Measurements from ENCODE around the gene GABPA.
"Not testable (repeated sequence)": the region's sequence is repeated elsewhere in the genome, so short reads cannot be mapped to it uniquely, and the experiment has no call there.

Gene GABPA

DNA sequence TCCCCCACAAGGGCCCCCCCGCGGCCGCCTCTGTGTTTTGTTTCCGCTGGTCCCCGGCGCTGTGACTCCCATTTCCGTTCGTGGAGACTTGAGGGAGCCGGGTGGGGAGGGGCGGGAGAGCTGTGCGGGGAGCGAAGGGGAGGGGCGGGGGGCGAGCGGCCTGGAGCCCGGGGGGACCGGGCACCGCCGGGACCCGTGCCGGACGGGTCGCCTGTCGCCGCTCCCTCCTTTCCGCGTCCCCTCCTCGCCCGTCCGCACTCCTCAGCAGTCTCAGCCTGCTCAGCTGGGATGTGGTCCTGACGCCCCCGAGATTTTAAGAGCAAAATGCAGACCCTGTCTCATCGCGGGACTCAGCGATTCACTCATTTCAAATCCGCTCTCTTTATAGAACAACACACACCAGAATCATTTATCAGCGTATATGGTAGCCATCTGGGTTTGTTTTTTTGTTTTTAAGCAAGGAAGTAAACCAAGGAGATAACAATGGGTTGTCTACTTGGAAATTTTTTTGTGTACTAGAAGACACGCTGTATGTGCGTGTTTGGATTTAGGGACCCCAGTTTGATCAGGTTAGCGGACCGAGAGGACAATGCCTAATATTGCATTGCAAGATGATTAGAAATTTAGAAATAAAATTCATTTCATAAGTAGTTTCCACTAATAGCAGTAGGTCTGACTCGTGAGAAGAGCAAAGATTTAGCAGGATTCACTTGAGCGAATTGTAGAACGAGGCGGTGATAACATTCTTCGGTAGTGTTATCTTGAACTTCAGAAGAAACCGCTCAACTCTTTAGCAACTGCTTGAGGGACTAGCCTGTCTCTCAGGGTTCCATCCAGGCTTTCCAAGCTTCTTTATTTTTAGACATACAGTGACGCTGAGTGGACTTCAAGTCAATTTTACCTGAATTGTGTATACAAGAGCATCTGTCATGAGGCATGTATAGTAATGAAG is 1.1 kb downstream of the GABPA start:
- peak in 3 of 4 experiments; percentile 47 to 75 (median 66) for DNase-seq (ENCODE audit: low read depth in 4 of 4, low spot score in 1 of 4)

GRCh38 chr21:25737421-25737820 is 2.6 kb downstream of the GABPA start:
- no peak for DNase-seq (ENCODE audit: low read depth in 4 of 4, low spot score in 1 of 4)

DNA sequence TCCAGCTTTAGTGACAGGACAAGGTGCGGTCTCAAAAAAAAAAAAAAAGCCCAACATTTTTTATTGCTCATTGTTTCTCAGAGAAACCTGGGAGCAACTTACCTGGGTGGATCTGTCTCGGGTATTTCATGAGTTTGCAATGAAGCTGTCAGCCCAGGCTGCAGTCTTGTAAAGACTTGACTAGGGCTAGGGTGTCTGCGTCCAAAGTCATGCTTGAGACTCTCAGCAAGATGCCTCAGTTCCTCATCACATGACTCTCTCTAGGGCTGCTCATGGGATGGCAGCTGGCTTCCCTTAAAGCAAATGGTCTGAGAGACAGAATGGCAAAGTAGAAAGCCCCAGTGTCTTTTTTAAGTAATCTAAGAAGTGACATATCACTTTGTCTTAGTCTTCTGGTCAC is 8.1 kb downstream of the GABPA start:
- DNase-seq (ENCODE audit: low read depth in 4 of 4, low spot score in 1 of 4) = no peak

DNA sequence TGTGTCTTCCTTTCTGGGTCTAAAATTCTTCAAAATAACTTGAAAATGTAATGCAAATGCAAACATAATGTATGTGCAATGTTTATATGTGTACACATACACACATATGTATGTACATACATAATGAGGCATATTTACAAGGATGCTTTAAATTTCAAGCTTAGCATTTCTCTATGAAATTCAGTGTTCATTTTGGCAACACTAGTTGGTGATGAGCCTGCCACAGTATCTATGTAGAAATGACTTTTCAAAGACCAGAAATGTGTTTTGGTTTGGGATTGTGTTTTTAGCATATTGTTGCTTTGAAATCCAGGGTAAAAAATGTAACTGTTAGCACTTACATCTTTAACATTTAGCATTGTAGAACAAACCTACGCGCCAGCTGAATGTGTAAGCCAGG is 10.1 kb downstream of the GABPA start:
- no peak for DNase-seq (ENCODE audit: low read depth in 4 of 4, low spot score in 1 of 4)

DNA sequence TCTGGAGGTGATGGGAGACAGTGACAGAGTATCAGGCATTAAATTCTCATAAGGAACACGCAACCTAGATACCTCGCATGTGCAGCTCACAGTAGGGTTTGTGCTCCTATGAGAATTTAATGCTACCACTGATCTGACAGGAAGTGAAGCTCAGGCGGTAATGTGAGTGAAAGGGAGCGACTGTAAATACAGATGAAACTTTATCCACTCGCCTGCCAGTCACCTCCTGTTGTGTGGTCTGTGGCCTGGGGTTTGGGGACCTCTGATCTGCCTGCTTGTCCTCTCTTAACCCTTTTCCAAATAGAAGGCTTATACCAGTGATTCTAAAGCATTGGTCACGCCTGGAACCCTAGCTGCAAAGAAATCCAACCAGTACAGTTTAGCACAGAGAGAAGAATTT is 15.3 kb downstream of the GABPA start:
- no peak for DNase-seq (ENCODE audit: low read depth in 4 of 4, low spot score in 1 of 4)

DNA sequence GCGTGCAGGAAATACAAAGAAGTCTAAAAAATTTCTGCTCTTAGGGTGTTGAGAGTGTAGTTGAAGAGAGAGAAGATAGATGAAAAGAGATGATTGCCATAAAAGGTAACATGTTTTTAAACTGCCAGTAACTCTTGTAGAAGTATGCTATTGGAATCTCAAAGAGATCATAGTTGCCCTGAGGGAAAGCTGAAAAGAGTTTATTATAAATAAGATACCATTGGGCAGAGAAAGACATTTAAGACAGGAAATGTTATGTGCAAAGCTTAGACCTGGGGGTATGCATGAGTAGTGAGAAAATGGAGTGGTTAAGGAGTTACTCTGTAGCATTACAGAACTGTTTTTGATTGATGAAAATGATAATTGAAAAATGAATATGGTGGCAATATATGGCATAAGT is 17.6 kb downstream of the GABPA start:
- DNase-seq (ENCODE audit: low read depth in 4 of 4, low spot score in 1 of 4) = no peak

- DNase-seq (ENCODE audit: low read depth in 4 of 4, low spot score in 1 of 4) = no peak
These were observed 21.6 kb downstream of the GABPA start for GRCh38 chr21:25756190-25756932.

DNA sequence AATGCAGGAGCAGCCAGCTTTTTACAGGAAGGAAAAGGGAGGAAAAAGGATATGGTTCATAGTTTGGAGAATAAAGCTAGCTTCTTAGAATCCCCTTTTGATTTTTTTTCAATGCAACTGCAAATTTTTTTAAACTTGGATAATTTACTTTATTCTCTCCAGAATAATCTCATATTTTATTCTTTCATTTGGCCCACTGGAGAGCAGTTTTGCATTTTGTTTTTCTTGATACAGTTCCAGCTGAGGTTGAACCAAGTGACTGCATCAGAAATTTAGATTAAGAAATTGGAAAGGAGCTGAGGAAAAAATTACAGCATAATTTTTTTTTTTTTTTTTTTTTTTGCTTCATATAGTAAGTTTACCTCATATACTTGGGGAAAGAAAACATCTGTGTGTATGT is 22.8 kb downstream of the GABPA start:
- no peak for DNase-seq (ENCODE audit: low read depth in 4 of 4, low spot score in 1 of 4)

DNA sequence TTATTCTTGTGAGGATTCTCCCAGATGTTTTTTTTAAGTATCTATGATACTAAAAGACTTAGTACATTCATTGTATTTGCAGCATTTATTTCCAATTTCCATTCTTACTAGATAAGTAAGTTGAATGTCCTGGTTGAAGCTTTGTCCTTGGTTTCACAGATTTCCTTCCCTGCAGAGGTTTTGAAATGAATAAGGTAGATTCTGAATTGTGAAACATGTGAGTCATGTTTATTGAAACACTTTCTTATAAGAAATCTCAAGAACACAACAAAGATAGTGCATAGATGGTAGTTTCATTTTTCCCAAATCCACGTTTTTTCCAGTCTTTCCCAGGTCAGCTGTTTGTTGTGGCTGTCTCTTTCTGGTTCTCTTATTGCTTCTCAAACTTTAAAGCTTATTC is 24.8 kb downstream of the GABPA start:
- DNase-seq (ENCODE audit: low read depth in 4 of 4, low spot score in 1 of 4) = no peak

DNA sequence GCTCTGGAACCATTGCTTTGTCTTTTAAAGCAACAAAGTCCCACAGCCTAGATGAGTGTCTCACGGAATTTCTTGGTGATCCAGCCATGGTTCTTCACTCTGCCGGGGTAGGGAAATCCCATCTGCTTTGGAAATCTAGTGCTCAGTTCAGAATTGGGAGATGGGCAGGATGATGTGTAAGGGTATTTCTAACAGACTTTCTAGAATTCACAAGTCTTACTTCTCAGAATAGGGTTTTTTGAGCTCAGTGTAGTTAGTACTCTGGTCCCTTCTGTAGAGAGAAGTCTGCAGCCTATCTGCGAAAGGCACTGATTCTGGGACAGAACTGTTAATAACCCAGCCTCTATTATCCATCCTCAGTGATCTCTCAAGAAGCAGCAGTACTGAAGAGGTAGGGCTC is 25.3 kb downstream of the GABPA start:
- no peak for DNase-seq (ENCODE audit: low read depth in 4 of 4, low spot score in 1 of 4)

GRCh38 chr21:25760677-25761076 is 25.9 kb downstream of the GABPA start:
- no peak for DNase-seq (ENCODE audit: low read depth in 4 of 4, low spot score in 1 of 4)

DNA sequence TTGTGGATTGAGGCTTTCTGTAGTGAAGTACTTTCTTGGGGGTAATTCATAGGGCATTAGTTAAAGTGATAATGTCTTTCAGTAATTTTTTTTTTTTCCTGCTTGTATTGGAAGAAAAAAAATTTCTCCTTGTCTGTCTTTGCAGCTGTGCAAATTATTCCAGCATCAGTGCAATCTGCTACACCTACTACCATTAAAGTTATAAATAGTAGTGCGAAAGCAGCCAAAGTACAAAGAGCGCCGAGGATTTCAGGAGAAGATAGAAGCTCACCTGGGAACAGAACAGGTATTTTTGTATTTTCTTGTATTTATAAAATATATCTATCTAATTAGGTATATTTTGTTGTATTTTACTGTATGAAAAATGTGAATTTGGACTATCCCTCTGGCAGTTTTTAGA is 29.3 kb downstream of the GABPA start:
- no peak for DNase-seq (ENCODE audit: low read depth in 4 of 4, low spot score in 1 of 4)

DNA sequence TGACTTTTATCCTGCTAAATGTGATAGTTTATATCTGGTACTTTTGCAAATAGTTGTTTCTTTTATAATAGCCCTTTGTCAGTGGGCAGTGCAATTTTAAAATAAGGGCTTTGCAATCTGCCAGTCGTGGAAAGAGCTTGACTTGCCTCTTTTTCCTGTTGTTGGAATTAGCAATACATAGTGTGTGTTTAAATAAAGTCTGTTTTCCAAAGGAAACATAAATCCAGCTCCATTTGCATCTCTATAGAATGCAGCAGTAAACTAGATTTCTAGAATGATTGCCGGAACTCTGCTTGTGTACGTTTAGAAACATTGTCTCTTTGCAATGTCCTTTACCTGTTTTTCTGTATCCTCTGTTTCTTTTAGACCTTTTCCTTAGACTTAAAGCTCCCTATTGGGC is 33.1 kb downstream of the GABPA start:
- DNase-seq (ENCODE audit: low read depth in 4 of 4, low spot score in 1 of 4) = no peak

GRCh38 chr21:25772686-25773085 is 37.9 kb downstream of the GABPA start:
- no peak for DNase-seq (ENCODE audit: low read depth in 4 of 4, low spot score in 1 of 4)

GRCh38 chr21:25776440-25776839 is 41.7 kb downstream of the GABPA start:
- DNase-seq (ENCODE audit: low read depth in 4 of 4, low spot score in 1 of 4) = no peak

DNA sequence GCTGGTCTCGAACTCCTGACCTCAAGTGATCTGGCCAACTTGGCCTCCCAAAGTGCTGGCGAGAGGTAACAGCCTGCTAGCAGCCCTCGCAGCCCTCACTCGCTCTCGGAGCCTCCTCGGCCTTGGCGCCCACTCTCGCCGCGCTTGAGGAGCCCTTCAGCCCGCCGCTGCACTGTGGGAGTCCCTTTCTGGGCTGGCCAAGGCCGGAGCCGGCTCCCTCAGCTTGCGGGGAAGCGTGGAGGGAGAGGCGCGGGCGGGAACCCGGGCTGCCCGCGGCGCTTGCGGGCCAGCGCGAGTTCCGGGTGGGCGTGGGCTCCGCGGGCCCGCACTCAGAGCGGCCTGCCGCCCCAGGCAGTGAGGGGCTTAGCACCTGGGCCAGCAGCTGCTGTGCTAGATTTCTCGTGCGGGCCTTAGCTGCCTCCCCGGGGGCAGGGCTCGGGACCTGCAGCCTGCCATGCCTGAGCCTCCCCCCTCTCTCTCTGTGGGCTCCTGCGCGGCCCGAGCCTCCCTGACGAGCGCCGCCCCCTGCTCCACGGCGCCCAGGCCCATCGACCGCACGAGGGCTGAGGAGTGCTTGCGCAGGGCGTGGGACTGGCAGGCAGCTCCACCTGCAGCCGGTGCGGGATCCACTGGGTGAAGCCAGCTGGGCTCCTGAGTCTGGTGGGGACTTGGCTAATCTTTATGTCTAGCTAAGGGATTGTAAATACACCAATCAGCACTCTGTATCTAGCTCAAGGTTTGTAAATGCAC is 43.5 kb downstream of the GABPA start:
- not testable (repeated sequence) for DNase-seq (ENCODE audit: low read depth in 4 of 4, low spot score in 1 of 4)

GRCh38 chr21:25788677-25789076 is 53.9 kb downstream of the GABPA start:
- DNase-seq (ENCODE audit: low read depth in 4 of 4, low spot score in 1 of 4) = no peak

GRCh38 chr21:25790122-25790877 is 55.5 kb downstream of the GABPA start:
- DNase-seq (ENCODE audit: low read depth in 4 of 4, low spot score in 1 of 4) = no peak

GRCh38 chr21:25790878-25791204 is 56.1 kb downstream of the GABPA start:
- DNase-seq (ENCODE audit: low read depth in 4 of 4, low spot score in 1 of 4) = no peak

DNA sequence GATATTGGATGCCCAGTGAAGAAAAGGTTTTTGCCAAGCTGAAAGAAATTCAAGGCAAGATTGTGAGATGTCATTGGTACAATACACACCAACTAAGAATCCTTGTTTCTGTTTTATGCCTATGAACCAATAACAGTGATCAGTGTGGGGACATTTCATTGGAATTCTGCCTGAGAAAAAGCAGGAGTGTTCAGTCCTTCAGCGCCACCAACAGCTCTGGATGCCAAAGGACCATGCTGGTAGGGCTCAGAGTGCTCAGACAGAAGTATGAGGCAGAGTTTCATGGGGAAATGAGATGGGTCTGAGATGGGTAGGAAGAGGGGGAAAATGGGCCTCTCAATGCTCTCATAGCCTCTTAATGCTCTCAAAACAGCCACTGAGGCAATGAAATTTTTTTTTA is 56.5 kb downstream of the GABPA start:
- no peak for DNase-seq (ENCODE audit: low read depth in 4 of 4, low spot score in 1 of 4)
